Neural cell (in vitro differentiated cells): Measurements from ENCODE around the gene SLC25A27.

Source experiments
- EP300 ChIP-seq: fragments of 450-650 bp; conservative IDR thresholded peaks from 2 replicates; pipeline ENCODE4 v1.6.1; 2014; ENCODE audit warnings: antibody characterized with exemption, mild to moderate bottlenecking, moderate library complexity; ENCODE audit not compliant: poor library complexity, severe bottlenecking
- TF ChIP-seq, protein P1 (sequence below): fragments of 450-650 bp; IDR thresholded peaks from 2 replicates; pipeline ENCODE4 v1.5.1; 2014; ENCODE audit warnings: antibody characterized with exemption, mild to moderate bottlenecking, moderate library complexity; ENCODE audit not compliant: poor library complexity, severe bottlenecking

DNA sequence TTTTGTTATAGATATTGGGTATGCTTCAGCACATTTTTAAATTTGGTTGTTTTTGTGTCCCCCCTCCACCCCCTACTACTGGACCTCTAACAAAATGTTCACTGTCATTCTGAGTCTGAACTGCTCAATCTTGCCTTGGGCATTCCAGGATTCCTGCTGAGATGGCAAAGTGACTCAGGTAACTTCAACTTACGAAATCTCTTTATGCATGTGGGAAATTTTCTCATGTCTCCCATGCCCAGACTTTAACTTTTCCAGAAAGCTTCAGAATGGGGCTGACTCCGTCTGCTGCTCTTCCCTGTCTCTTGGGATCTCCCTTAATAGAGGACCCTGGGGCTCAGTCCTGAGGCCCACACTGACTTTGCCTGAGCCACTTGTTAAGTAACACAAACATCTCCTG lies 14.1 kb upstream of the SLC25A27 start:
- TF ChIP-seq, protein P1, sequence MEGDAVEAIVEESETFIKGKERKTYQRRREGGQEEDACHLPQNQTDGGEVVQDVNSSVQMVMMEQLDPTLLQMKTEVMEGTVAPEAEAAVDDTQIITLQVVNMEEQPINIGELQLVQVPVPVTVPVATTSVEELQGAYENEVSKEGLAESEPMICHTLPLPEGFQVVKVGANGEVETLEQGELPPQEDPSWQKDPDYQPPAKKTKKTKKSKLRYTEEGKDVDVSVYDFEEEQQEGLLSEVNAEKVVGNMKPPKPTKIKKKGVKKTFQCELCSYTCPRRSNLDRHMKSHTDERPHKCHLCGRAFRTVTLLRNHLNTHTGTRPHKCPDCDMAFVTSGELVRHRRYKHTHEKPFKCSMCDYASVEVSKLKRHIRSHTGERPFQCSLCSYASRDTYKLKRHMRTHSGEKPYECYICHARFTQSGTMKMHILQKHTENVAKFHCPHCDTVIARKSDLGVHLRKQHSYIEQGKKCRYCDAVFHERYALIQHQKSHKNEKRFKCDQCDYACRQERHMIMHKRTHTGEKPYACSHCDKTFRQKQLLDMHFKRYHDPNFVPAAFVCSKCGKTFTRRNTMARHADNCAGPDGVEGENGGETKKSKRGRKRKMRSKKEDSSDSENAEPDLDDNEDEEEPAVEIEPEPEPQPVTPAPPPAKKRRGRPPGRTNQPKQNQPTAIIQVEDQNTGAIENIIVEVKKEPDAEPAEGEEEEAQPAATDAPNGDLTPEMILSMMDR, result no peak
- TF ChIP-seq EP300, result no peak
